Hematopoietic multipotent progenitor cell (in vitro differentiated cells): ENCODE measurements around the gene THAP4. TPM values are rescaled to one million over a fixed set of nuclear protein-coding genes. Genes with fewer than 3 reads are reported as not detected.
A peak's percentile ranks its signal among the peaks of the same experiment; 100 is the strongest.

Source experiments
- DNase-seq, 3 donors: peaks; one replicate each; pipeline ENCODE4 v3.0.0-alpha.2; 2011 to 2015; ENCODE audit warnings: low read depth in 2 of 3, low spot score in 2 of 3
- total RNA-seq: library from RNA; depleted of rRNA; stranded (reverse); fragments of >200 nt; gene quantifications from one replicate; pipeline ENCODE4 v1.2.3, GENCODE V29; 2012

Gene THAP4
- total RNA-seq, 1 donor = 49.8 TPM

DNA sequence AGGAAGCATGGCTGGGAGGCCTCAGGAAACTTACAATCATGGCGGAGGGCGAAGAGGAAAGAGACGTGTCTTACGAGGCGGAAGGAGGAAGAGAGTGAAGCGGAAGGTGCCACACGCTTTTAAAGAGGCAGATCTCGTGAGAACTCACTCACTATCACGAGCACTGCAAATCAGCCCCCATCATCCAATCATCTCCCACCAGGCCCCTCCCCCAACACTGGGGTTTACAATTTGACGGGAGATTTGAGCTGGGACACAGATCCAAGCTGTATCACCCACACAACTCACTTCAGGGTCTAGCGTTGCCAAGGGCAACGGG lies 83.5 kb downstream of the THAP4 start:
- DNase-seq = no peak

DNA sequence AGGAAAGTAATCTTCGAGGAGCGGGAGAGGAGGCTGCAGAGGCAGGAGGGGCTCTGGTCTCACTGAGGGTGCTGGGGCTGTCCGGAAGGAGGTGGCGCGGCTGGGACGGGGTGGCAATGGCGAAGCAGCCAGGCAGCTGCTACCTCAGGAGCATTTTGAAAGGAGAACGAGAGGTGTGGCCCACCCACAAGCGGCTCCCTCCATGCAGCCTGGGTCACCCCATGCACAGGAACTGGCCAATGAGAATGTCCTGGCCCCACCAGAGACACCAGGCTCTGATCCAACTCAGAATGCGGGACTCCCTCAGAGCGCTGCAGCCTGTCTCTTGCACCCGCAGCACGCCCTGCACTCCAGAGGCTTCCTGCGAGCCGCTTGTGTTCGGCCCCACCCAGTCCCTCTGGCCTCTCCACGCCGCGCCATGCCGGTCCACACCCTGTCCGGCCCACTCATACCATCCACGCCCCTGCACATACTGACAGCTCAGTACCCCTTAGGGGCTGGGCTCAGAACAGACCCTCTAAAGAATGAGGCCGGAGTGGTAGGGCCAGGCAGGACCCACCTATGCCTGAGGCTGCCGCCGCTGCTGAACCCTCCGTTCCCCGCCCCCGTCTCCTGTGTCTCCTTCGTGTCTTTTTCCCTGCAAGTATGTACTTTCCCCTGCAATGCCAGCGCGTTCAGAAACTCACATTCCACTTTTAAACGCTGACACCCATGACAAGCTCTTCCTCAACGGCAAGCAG lies 84.8 kb downstream of the THAP4 start:
- no peak for DNase-seq

DNA sequence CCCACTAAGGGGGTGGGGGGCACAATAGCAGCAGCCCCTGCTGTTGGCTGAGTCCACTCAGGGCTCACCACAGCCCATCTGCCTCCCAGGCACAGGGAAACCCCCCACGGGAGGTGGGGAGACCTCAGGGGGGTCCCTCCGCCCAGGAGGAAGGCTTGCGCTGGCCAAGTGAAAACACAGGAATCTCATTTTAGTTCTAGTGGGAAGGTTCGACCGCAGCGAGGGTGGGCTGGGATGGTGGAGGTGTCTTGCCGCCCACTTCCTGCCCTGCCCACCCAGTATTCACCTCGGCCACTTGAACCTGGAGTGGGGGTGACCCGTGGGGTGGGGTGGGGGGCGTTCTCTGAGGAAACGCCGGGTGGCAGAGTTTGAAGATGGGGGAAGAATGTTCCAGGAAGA lies 85.4 kb downstream of the THAP4 start:
- DNase-seq = no peak

DNA sequence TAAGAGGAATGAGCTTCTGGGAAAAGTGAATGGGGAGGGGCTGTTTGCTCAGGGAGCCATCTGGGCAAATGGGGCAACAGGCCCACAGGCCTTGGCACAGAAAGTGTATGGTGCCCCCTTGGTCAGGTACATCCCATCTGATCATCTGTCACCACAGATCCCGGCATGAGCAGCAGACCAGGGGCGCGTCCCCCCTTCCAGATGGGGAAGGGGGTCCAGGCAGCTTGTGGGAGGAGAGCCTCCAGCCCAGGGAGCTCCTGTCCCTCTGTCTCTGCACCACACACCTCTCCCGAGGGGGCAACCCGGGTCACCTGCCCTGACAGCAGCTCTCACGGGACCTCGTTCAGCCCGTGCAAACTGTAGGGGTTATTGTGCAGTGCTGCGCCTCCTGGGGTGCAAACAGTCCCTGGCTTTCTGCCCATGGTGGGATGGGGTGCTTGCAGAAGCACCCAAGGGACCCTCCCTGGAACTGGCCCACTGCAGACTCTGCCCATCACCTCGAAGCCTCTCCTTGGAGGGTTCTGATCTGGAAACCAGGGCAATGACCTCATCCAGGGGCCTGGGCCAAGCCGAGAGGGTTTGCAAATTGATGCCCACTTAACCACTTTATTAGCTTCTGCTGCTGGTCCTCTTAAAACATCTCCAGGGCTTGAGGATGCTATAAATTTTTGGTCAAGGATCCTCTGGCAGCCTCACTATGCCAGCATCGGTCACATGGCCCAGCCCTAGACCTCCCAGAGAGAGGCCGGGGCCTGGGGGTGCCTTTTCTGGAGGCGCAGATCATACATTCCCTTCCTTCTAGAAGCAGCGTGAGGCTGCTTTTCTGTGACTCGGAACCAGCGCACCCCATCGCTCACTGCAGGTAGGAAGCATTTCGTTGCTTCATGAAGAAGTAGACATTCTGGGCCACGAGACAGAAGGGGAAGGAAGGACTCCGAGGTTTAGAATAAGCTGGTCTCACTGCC lies 86.1 kb downstream of the THAP4 start:
- DNase-seq = no peak

DNA sequence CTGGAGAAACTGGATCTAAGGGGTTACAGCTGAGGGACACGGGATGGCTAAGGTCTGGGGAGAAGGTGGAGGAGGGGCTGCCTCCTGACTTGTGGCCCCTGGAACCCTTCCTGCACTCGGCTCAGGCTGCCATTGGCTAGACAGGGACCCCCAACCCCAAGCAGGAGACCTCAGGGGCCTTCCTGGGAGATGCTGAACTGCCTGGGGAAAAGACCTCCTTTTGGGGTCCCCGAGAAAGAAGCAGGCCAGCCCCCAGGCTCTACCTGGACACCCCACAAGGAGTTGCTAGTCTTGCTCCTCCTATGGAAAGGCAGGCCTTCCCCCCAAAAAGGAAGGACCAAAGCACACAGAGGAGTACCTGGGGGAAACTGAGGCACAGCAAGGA lies 88.5 kb downstream of the THAP4 start:
- no peak for DNase-seq

DNA sequence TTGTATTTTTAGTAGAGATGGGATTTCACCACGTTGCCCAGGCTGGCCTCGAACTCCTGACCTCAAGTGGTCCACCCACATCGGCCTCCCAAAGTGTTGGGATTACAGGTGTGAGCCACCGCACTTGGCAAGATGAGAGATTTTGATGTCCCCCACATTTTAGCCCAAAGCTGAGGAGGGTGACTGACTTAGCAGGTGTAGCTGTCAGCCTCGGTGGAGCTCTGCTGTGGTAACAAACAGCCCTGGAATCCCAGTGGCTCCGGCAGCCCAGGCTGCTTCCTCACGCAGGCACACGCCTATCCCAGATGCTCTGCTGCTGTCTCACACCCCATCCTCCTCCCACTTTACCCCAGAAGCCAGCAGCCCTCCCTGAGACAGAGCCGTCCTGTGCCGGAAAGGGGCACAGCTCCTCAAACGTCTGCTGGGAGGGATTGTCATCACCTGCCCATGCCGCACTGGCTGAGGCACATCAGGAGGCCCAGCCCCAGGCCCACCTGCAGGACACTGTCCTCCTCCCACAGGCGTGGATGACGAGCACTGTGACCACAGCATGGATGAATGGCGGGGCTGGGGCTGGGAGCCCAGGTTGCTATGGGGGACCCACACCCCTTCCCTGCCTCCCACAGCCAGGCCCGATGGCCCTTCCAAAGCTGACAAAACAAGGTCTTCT lies 89.0 kb downstream of the THAP4 start:
- no peak for DNase-seq

DNA sequence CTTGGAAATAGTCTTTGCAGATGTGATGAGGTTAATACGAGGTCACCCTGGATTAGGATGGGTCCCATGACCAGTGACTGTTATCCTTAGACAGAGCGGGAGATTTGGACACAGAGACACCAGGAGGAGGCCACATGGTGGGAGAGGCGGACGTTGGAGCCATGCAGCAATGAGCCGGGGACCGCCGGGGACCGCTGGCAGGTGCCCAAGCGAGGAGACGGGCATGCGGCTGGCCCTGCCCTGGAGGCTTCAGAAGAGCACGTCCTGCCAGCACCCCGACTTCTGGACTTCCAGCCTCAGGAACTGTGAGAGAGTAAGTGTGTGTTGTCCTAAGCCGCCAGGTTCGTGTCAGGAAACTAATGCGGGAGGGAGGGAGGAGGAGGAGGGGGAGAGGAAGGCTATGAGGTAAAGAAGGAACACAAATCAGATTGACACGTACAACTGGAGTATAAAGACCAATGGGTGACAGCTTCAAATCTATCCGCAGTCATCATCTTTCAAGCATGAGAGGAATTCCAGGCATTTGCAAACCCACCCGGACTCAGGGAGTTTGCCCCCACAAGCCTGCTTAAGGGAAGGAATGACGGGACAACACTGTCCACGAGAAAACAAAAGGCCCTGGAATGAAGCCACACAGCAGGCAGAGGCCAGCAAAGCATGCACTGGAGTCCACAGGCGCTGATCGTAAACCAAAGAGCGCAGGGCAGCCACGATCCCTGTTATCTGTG lies 90.0 kb downstream of the THAP4 start:
- DNase-seq = no peak

DNA sequence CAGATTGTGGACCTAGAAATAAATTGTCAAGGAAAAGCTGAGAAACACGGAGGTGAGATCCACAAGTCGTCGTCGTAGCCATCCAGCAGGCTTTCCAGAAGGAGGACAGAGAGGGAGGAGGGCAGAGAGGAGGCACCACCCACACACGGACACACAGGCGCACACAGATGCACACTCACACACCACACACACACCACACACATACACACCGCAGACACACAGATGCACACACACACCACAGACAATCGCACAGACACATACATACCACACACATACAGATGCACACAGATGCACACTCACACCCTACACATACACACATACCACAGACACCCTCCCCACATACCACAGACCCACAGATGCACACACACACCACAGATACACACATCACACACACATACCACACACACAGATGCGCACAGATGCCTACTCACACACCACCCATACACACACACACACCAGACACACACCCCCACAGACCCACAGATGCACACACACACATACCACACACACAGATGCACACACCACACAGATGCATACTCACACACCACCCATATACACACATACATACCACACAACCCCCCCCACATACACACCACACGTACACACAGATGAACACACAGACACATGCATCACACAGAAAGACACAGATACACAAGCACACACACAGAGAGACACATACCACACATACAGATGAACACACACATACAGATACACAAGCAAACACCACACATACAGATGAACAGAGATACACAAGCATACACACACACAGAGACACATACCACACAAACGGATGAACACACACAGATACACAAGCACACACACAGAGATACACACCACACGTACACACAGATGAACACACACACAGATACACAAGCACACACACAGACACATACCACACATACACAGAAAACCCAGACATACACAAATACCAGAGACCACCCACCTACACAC lies 91.2 kb downstream of the THAP4 start:
- no peak for DNase-seq

DNA sequence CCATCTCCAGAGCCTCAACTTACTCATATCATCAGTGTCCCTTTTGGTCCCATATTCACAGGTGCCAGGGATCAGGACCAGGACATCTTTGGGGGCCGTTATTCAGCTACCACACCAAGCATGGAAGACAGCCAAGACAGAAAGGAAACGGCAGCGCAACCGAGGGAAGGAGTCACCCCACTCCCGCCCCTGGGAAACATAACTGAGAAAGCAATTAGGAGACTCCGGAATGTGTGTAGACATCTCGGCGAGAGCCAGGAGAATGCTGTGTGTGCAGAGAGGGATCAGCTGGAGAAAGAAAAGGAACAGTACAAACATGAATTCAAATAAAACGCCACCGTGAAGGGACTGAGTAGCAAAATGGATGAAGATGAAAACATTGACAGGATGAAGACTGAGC lies 91.9 kb downstream of the THAP4 start:
- no peak for DNase-seq

DNA sequence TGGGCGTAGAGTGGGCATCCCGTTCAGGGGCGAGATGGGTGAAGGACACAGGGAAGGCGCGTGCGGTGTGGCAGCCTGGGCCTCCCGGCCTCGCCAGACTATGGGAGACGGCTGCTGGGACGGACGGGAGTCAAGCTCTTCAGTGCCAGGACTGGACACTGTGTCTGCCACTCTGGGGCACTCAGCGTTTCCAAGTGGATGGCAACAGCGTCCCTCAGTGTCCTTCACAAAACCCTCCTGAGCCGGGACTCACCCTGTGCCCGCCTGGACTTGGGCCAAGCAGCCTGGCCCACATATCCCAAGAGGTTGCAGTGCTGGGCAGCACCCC lies 94.7 kb downstream of the THAP4 start:
- DNase-seq = no peak

DNA sequence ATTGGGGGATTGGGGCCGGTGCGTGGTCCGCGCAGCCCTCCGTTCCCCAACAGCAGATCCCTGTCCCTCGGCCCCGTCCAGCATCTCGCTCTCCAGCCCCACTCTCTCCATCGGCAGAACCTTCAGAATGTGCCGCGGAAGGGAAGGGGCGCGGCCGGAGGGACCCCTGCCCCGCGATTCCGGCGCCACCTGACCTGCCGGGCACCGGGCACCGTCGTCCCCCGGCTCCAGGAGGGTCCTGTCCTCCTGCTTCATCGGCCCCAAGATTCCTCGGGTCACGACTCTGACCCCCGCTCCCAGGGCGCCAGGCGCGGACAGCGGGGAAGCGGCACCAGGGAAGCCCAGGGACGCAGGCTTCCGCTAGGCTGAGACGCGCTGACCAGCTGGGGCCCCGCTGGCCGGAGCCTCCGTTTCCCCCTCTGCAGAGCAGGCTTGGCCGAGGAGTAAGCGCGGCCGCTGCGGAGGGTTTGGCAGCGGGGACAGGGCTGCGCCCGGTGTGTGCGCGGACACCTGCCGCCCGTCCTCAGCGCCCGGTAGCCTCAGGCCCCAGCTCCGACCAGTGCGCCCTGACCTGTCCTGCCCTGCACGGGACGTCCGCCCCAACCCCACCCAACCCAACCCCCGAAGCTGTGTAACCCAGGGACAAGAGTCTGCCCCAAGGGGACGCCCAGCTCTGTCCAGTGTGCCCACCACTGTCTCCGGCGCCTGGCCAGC lies 95.2 kb downstream of the THAP4 start:
- DNase-seq = no peak

DNA sequence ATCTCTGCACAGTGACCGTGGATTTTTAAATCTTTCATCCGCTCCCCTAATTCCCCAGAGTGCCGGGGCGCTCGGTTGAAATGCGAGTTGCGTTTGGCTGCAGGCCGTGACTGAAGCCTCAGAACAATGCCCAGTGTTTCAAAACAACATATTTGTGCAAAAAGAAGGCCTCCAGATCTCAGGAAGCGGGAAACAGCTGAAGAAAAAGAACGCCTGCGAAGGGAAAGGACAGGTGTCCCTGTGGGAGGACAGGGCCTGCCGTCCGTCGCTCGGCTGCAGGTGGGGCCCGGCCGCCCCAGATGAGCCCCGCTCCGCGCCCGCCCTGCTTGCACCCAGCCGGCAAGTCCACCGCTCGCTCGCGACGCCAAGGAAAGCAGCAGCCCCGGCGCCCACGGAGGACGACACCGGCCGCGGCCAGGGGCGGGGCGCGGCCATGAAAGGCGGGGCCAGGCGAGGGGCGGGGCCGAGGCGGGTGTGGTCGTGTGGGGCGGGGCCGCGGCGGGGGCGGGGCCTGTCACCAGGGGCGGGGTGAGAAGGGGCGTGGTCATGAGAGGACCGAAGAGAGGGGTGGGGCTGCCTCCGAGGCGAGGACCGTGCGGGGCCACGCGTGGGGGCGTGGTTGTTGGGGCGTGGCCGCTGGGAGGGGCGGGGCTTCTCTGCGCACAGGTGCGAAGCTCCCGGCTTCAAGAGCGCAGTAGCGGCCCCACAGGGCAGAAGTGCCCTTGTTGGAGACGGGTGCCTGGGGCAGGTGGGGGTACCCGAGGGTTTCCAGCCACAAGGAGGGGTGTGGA lies 96.0 kb downstream of the THAP4 start:
- peak; percentile 14 to 66 (median 53) for DNase-seq

DNA sequence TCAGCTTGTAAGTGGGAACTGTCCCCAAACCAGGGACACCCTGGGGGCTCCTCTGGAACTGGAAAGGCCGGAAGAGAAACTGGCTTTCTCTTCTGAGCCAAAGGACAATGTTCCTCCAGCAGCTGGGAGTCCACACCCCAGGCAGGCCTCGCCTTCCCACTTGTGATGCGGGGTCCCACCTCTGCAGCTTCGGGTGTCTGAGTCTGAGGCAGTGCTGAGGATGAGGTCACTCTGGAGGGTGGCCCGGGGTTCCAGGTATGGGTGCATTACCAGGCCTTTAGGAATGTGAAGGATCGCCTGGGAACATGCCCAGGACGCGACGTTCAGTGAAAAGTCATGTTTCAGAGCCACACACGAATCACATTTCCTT lies 96.6 kb downstream of the THAP4 start:
- DNase-seq = no peak

DNA sequence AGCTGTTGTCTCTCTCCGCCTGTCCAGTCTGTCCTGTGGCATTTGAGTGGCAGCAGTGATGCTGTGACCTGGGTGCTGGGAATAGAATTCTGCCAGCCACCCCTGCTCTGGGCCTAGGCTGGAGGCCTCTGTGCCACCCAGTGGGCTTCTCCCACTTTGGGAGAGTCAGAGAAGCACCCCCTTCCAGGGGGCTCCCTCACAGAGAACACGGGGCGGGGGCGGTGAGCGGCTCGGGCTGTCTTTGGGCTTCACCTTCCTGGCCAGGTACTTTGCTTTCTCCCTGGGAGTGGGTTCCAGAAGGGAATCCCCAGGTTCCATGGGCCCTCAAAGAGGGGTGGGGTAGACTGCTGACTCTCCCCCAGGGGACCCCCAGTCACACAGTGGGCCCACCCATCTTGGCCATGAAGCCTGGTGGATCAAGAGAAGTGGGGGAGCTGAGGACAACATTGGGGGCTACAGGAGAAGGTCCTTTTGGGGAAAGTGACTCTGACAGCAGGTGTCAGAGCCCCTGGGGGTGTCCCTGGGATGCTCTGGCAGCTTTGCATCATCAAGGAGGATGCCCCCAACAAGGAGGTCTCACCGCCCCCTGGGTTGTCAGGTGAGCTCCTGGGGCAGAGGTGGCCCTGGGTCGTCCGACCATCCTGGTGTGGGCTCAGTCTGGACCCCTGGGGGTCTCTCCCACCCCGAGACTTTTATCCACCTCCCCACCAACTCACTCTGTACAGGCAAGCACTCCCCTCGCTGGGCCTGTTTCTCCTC lies 97.2 kb downstream of the THAP4 start:
- DNase-seq = no peak

DNA sequence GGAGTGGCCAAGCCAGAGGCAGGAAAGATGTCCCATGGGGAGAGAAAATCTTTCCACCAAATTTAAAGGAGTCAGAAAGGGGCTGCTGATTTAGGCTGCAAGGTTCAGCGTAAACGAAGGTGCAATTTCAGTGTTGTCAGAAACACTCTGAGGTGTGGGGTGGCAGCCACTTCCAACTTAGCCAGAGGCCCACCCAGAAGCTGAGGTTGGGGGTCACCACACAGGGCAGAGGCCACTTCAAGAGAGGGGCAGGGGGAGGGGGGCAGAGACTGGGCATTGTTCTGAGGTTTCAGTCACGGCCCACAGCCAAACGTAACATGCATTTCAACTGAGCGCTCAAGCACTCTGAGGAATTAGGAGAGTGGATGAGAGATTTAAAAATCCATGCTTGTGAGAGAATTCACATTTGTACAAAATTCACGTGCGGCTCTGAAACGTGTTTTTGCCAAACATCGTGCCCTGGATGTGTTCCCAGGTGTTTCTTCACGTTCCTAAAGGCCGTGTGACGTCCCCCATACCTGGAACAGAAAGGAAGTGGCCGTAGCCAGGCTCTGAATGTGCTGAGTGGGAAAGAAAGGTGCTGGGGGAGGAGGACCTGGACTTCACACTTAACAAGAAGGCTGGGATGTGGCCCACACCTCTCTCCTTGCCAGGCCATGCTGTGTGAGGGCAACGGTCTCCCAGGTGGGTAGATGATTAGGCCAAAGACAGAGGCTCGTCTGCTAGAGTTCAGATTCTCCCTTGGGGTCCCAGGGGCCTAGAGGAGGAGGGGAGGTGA lies 97.9 kb downstream of the THAP4 start:
- no peak for DNase-seq

DNA sequence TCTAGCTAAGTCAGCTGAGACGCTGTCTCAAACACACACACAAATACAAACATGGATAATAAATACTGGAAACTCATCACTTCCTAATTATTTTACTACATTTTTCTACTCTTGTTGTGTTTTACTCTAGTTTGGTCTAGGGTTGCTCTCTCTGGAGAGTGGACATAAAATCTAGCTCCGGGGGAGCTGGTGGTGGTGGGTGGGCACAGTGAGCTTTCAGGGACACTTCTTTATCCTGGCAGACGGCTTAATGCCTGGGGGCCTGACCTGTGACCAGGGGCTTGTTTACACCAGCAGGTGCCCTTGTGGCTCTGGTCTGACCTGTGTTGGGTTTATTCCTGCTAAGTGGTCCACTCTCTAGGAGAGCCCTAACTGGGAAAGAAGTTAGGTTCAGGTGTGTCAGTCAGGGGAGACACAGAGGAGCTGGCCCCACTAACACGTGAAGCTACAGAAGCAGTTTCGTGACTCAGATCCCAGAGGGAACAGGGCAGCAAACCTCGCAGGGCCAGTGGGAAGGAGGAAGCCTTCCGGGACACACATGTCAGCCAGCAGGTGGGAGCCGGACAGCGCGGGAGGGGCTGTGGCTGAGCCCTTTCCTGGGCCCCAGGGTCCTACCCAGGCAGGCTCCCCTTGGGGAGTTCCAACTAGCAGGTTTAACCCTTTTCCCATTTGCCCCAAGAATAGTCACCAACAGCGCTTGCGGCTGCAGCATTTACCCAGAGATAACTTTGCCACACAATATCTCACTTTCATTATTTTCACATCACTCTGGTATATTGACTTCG lies 100.9 kb downstream of the THAP4 start:
- no peak for DNase-seq
